Stimulated activated CD4-positive, alpha-beta T cell treated with anti-CD3 and anti-CD28 coated beads, Interleukin-4, amount 100 ng/mL, for 4 hours (primary cell): ENCODE results near the gene DELE1.
A peak's percentile ranks its signal among the peaks of the same experiment; 100 is the strongest.

Source experiments
- DNase-seq, 2 experiments: peaks; one replicate each; pipeline ENCODE4 v3.0.0-alpha.2; 2020

DELE1 gene

GRCh38 chr5:141958546-141959172, 35.0 kb downstream of the DELE1 start:
- DNase-seq = no peak

- no peak for DNase-seq
Observed at GRCh38 chr5:141960018-141960417, 36.3 kb downstream of the DELE1 start.

- peak; percentile 82 for DNase-seq
Observed at GRCh38 chr5:141960449-141961323, 37.0 kb downstream of the DELE1 start.

GRCh38 chr5:141961466-141961865, 37.8 kb downstream of the DELE1 start:
- DNase-seq = no peak

GRCh38 chr5:141963701-141964100, 40.0 kb downstream of the DELE1 start:
- DNase-seq = no peak

GRCh38 chr5:141965071-141965470, 41.4 kb downstream of the DELE1 start:
- no peak for DNase-seq

- DNase-seq = no peak
Observed at GRCh38 chr5:141966275-141966962, 42.7 kb downstream of the DELE1 start.

GRCh38 chr5:141966963-141967333, 43.3 kb downstream of the DELE1 start:
- no peak for DNase-seq

- DNase-seq = peak; percentile 88 to 91
Observed at GRCh38 chr5:141968914-141969608, 45.4 kb downstream of the DELE1 start, which contains the start of gene RNF14. RNF14 (plus strand) TSS chr5:141969105; CDS start chr5:141973589, 4,484 bp downstream.

GRCh38 chr5:141969783-141970771, 46.4 kb downstream of the DELE1 start:
- DNase-seq = no peak

- no peak for DNase-seq
Observed at GRCh38 chr5:141973871-141974595, 50.4 kb downstream of the DELE1 start.

- DNase-seq = no peak
Observed at GRCh38 chr5:141976176-141976575, 52.5 kb downstream of the DELE1 start.

GRCh38 chr5:141978389-141978788, 54.7 kb downstream of the DELE1 start:
- DNase-seq = no peak

- DNase-seq = no peak
Observed at GRCh38 chr5:141982626-141983025, 59.0 kb downstream of the DELE1 start.

- DNase-seq = no peak
Observed at GRCh38 chr5:141986072-141986471, 62.4 kb downstream of the DELE1 start.

GRCh38 chr5:141989720-141990119, 66.0 kb downstream of the DELE1 start:
- DNase-seq = no peak
